HEK293T (cell line): ENCODE measurements around the gene CYB5R4.

Source experiments
- CTCF ChIA-PET: fragments of 350-600 bp; formaldehyde crosslinking; extraction: SDS; loops from one replicate; lab custom pipeline; 2021; ENCODE audit warnings: antibody characterized with exemption, inconsistent platforms; lab: Yijun Ruan, JAX
- POLR2A ChIA-PET: fragments of 350-600 bp; formaldehyde crosslinking; extraction: SDS; loops from one replicate; lab custom pipeline; 2020; ENCODE audit warnings: antibody characterized with exemption, inconsistent platforms; lab: Yijun Ruan, JAX
- DNase-seq: peaks from one replicate; pipeline ENCODE4 v3.0.0; 2012; ENCODE audit warnings: mixed read lengths; ENCODE audit errors: extremely low spot score
- ARNT ChIP-seq: fragments of 450-650 bp; IDR thresholded peaks from 2 replicates; pipeline ENCODE4 v1.6.1; 2017; ENCODE audit warnings: mild to moderate bottlenecking
- BHLHE40 ChIP-seq: fragments of 450-650 bp; IDR thresholded peaks from 2 replicates; pipeline ENCODE4 v1.6.1; 2016; ENCODE audit warnings: mild to moderate bottlenecking, moderate library complexity, borderline replicate concordance
- CTBP1 ChIP-seq: fragments of 450-650 bp; IDR thresholded peaks from 2 replicates; pipeline ENCODE4 v1.6.1; 2016; ENCODE audit warnings: borderline replicate concordance
- ELF4 ChIP-seq: fragments of 450-650 bp; IDR thresholded peaks from 2 replicates; pipeline ENCODE4 v1.6.1; 2017; ENCODE audit warnings: antibody characterized with exemption
- FOXA1 ChIP-seq: fragments of 450-650 bp; IDR thresholded peaks from 2 replicates; pipeline ENCODE4 v1.6.1; 2016; ENCODE audit warnings: mild to moderate bottlenecking
- FOXK2 ChIP-seq: fragments of 450-650 bp; IDR thresholded peaks from 2 replicates; pipeline ENCODE4 v1.6.1; 2016; ENCODE audit warnings: mild to moderate bottlenecking
- FOXM1 ChIP-seq: fragments of 450-650 bp; IDR thresholded peaks from 2 replicates; pipeline ENCODE4 v1.6.1; 2017; ENCODE audit warnings: mild to moderate bottlenecking, borderline replicate concordance
- HDGF ChIP-seq: fragments of 450-650 bp; IDR thresholded peaks from 2 replicates; pipeline ENCODE4 v1.6.1; 2017; ENCODE audit warnings: antibody characterized with exemption, borderline replicate concordance
- L3MBTL2 ChIP-seq: fragments of 450-650 bp; conservative IDR thresholded peaks from 2 replicates; pipeline ENCODE4 v1.6.1; 2016; ENCODE audit warnings: mild to moderate bottlenecking
- LEF1 ChIP-seq: fragments of 450-650 bp; IDR thresholded peaks from 2 replicates; pipeline ENCODE4 v1.6.1; 2017; ENCODE audit warnings: mild to moderate bottlenecking, borderline replicate concordance
- NFRKB ChIP-seq: fragments of 450-650 bp; IDR thresholded peaks from 2 replicates; pipeline ENCODE4 v1.6.1; 2016; ENCODE audit warnings: mild to moderate bottlenecking, moderate library complexity
- PKNOX1 ChIP-seq: fragments of 450-650 bp; IDR thresholded peaks from 2 replicates; pipeline ENCODE4 v1.6.1; 2016
- SP1 ChIP-seq: fragments of 450-650 bp; IDR thresholded peaks from 2 replicates; pipeline ENCODE4 v1.6.1; 2017
- SUZ12 ChIP-seq: fragments of 450-650 bp; IDR thresholded peaks from 2 replicates; pipeline ENCODE4 v1.6.1; 2016; ENCODE audit warnings: mild to moderate bottlenecking
- TARDBP ChIP-seq: fragments of 450-650 bp; IDR thresholded peaks from 2 replicates; pipeline ENCODE4 v1.6.1; 2016
- ZNF384 ChIP-seq: fragments of 450-650 bp; IDR thresholded peaks from 2 replicates; pipeline ENCODE4 v1.6.1; 2016

Gene CYB5R4

DNA sequence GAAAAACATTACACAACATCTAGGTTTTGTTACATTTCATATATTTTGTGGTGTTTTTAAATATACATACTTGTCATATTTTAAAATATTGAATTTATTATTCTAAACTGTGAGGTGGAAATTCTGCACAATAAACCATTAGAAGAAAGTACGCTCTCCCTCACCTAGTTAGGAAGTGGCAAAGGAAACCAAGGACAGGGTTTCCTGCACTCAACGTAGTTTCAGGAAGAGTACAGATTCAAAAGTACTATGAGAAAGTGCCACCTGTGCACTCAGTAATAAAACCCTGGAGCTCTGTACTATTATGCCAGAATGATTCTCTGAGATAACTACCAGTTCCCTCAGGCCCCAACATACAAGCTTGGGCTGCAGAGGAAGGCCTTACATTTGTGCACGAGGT is 119.5 kb downstream of the CYB5R4 start:
- CTCF ChIA-PET, result no interaction called here
- no peak for DNase-seq
- POLR2A ChIA-PET, result no interaction called here
- TF ChIP-seq SUZ12, result no peak
- no peak for TF ChIP-seq LEF1
- no peak for TF ChIP-seq TARDBP
- no peak for TF ChIP-seq FOXK2
- no peak for TF ChIP-seq BHLHE40
- TF ChIP-seq FOXM1, result no peak
- TF ChIP-seq FOXA1, result no peak
- no peak for TF ChIP-seq NFRKB
- no peak for TF ChIP-seq ARNT
- TF ChIP-seq PKNOX1, result no peak
- no peak for TF ChIP-seq ELF4
- no peak for TF ChIP-seq L3MBTL2

DNA sequence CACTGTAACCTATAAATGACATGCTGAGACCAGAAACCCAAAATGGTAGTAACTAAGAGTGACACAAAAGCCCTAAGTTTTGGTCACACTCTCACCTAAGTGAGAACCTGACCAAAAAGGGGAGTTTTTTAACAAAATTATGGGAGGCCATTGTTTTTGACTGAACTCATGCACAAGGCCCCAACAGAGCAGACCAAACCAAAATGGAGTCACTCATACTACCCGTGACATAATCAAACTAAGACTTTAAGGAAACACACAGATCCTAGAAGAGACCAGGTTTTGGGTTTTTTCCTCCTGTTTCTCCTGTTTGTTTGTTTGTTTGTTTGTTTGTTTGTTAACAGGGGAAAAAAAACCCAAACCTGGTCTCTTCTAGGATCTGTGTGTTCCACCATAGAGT is 124.9 kb downstream of the CYB5R4 start:
- CTCF ChIA-PET, result no interaction called here
- no peak for DNase-seq
- POLR2A ChIA-PET, result no interaction called here
- no peak for TF ChIP-seq L3MBTL2
- no peak for TF ChIP-seq FOXK2

- POLR2A ChIA-PET, result no interaction called here
- CTCF ChIA-PET, result no interaction called here
- TF ChIP-seq SUZ12, result no peak
- no peak for TF ChIP-seq SP1
- TF ChIP-seq TARDBP, result no peak
- no peak for TF ChIP-seq FOXK2
- no peak for TF ChIP-seq ELF4
- TF ChIP-seq LEF1, result no peak
- no peak for TF ChIP-seq NFRKB
- TF ChIP-seq FOXM1, result no peak
- no peak for TF ChIP-seq BHLHE40
- TF ChIP-seq L3MBTL2, result no peak
- TF ChIP-seq ARNT, result no peak
- TF ChIP-seq PKNOX1, result no peak
- TF ChIP-seq CTBP1, result no peak
- TF ChIP-seq HDGF, result no peak
- no peak for TF ChIP-seq FOXA1
- DNase-seq, result no peak
Observed at GRCh38 chr6:83985308-83985713, 125.8 kb downstream of the CYB5R4 start.

DNA sequence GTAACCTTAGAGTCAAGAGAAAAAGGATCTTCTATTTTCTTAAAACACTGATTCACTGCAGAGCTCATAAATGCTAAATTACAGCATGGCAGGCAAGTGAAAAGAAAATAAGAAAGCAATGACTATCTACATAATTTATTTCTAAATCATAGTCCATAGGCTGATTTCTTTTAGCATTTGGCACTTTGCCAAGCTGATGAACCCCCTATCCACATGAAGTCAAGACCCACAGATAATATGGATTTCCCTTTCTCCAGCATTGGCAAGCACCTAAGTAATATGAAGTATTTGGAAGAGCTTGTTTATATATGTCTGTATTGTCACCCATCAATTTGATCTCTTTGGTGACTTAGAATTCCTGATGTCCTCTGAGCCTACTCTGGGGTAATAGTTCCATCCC is 126.2 kb downstream of the CYB5R4 start:
- ChIA-PET POLR2A (no interaction called here), CTCF (no interaction called here)
- no peak for TF ChIP-seq BHLHE40
- TF ChIP-seq FOXA1, result no peak
- TF ChIP-seq CTBP1, result no peak
- TF ChIP-seq FOXM1, result no peak
- no peak for TF ChIP-seq L3MBTL2
- TF ChIP-seq ZNF384, result no peak
- no peak for TF ChIP-seq FOXK2
- no peak for TF ChIP-seq PKNOX1
- TF ChIP-seq NFRKB, result no peak
- no peak for TF ChIP-seq ELF4
- TF ChIP-seq LEF1, result no peak
- DNase-seq, result no peak

- no peak for DNase-seq
- ChIA-PET POLR2A (no interaction called here), CTCF (no interaction called here)
- TF ChIP-seq SUZ12, result no peak
- no peak for TF ChIP-seq HDGF
- no peak for TF ChIP-seq PKNOX1
- no peak for TF ChIP-seq CTBP1
- no peak for TF ChIP-seq BHLHE40
- TF ChIP-seq FOXM1, result no peak
- TF ChIP-seq ARNT, result no peak
- TF ChIP-seq LEF1, result no peak
- TF ChIP-seq NFRKB, result no peak
- no peak for TF ChIP-seq L3MBTL2
- no peak for TF ChIP-seq SP1
- TF ChIP-seq ELF4, result no peak
- no peak for TF ChIP-seq FOXA1
- TF ChIP-seq TARDBP, result no peak
- TF ChIP-seq FOXK2, result no peak
- TF ChIP-seq ZNF384, result no peak
Observed at GRCh38 chr6:83998021-83998584, 138.6 kb downstream of the CYB5R4 start.

DNA sequence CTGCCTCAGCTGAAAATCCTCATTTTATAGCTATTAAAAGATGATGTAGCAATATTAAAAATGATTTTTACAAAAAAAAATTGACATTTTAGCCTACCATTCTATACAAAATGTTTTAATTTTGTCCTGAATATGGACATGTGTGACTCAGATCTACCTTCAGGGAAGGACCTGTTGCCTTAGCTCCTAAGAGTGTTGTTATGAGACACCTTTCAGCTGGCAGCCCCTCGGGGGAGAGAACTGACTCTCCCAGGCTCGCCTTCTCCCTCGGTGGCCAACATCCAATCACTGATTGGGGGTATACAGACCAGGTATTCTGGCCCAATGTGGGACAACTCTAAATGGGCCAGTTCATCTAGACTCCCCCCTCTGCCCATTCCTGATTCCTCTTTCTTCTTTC is 141.6 kb downstream of the CYB5R4 start:
- POLR2A ChIA-PET, result no interaction called here
- CTCF ChIA-PET, result no interaction called here
- no peak for TF ChIP-seq SP1
- no peak for DNase-seq
